H1 (cell line): ENCODE measurements around the gene MIF4GD. TPM values are rescaled to one million over a fixed set of nuclear protein-coding genes. Genes with fewer than 3 reads are reported as not detected.
A peak's percentile ranks its signal among the peaks of the same experiment; 100 is the strongest.

Experiments
- CTCF ChIA-PET: fragments of 300-600 bp; sonication (Branson Sonifier 250); formaldehyde crosslinking; loops from one replicate; lab custom pipeline; 2021; ENCODE audit not compliant: partially characterized antibody; lab: Charles Lee
- POLR2A ChIA-PET: fragments of 300-600 bp; sonication (Branson Sonifier 250); formaldehyde crosslinking; loops from one replicate; lab custom pipeline; 2021; ENCODE audit warnings: inconsistent platforms; ENCODE audit not compliant: partially characterized antibody; lab: Charles Lee
- DNase-seq, 2 experiments: peaks; one replicate each; pipeline versions ENCODE4 v3.0.0 to v3.0.0-alpha.2; 2010 to 2022; ENCODE audit warnings: low spot score in 2 of 2, low read depth in 1 of 2, mixed read lengths in 1 of 2
- FAIRE-seq: peaks from 2 replicates; lab custom pipeline; 2011; peaks lifted over from hg19 to GRCh38; lab: Jason Lieb, UNC
- H2AFZ ChIP-seq: 2 replicates; pipeline ENCODE4 v1.8.1; 2012; ENCODE audit warnings: low read length, inconsistent platforms
- H2AK5ac ChIP-seq: 2 replicates; pipeline ENCODE4 v1.6.1; 2013; ENCODE audit warnings: low read depth, low read length
- H2BK120ac ChIP-seq: replicated peaks from 2 replicates; pipeline ENCODE3; 2013; ENCODE audit warnings: low read depth, low read length, inconsistent platforms
- H2BK12ac ChIP-seq: 2 replicates; pipeline ENCODE4 v1.6.1; 2013; ENCODE audit warnings: low read depth, low read length
- H2BK15ac ChIP-seq: 2 replicates; pipeline ENCODE4 v1.6.1; 2013; ENCODE audit warnings: low read length
- H2BK20ac ChIP-seq: 2 replicates; pipeline ENCODE4 v1.6.1; 2013; ENCODE audit warnings: low read length
- H2BK5ac ChIP-seq: 2 replicates; pipeline ENCODE4 v1.6.1; 2013; ENCODE audit warnings: low read depth, low read length
- H3K14ac ChIP-seq: 2 replicates; pipeline ENCODE4 v1.6.1; 2013; ENCODE audit warnings: inconsistent platforms; ENCODE audit not compliant: insufficient read length
- H3K18ac ChIP-seq: 2 replicates; pipeline ENCODE4 v1.6.1; 2013; ENCODE audit warnings: low read length; ENCODE audit errors: extremely low read depth
- H3K23ac ChIP-seq: 2 replicates; pipeline ENCODE4 v1.6.1; 2013; ENCODE audit warnings: inconsistent platforms; ENCODE audit not compliant: insufficient read length
- H3K23me2 ChIP-seq: 2 replicates; pipeline ENCODE4 v1.6.1; 2013; ENCODE audit warnings: low read depth, low read length
- H3K27ac ChIP-seq: 2 replicates; pipeline ENCODE4 v1.6.1; 2011; ENCODE audit warnings: low read depth, low read length, inconsistent platforms
- H3K27me3 ChIP-seq, 4 experiments: replicated peaks in 1 of 4; 1 replicate in 1 of 4; 2 replicates in 3 of 4; pipeline versions ENCODE4 v1.6.1 to v1.8.1; 2011 to 2013; ENCODE audit warnings: low read length in 3 of 4, mild to moderate bottlenecking in 3 of 4, inconsistent platforms in 2 of 4, mixed read lengths in 2 of 4, moderate library complexity in 1 of 4; ENCODE audit not compliant: control insufficient read depth in 3 of 4, insufficient read depth in 3 of 4; ENCODE audit errors: extremely low read depth in 1 of 4
- H3K36me3 ChIP-seq, 4 experiments: 2 replicates each; pipeline versions ENCODE4 v1.6.1 to v1.8.1; 2011 to 2013; ENCODE audit warnings: mild to moderate bottlenecking in 4 of 4, low read length in 3 of 4, moderate library complexity in 2 of 4, control low read depth in 1 of 4, inconsistent platforms in 1 of 4; ENCODE audit not compliant: insufficient read depth in 4 of 4, control insufficient read depth in 2 of 4
- H3K4ac ChIP-seq: replicated peaks from 2 replicates; pipeline ENCODE3; 2013; ENCODE audit warnings: low read length, low read depth, mixed read lengths, inconsistent platforms; ENCODE audit not compliant: insufficient read length
- H3K4me1 ChIP-seq, 4 experiments: replicated peaks in 1 of 4; 1 replicate in 1 of 4; 2 replicates in 3 of 4; pipeline versions ENCODE4 v1.6.1 to v1.8.1; 2011 to 2013; ENCODE audit warnings: low read length in 3 of 4, inconsistent platforms in 2 of 4, mixed read lengths in 1 of 4; ENCODE audit not compliant: insufficient read depth in 4 of 4, control insufficient read depth in 3 of 4
- H3K4me2 ChIP-seq, 2 experiments: 2 replicates each; pipeline versions ENCODE4 v1.6.1 to v1.8.1; 2011 to 2013; ENCODE audit warnings: low read depth in 2 of 2, low read length in 2 of 2, control low read depth in 1 of 2, inconsistent platforms in 1 of 2, mild to moderate bottlenecking in 1 of 2; ENCODE audit not compliant: insufficient read depth in 1 of 2
- H3K4me3 ChIP-seq, 4 experiments: fragments of 200-600, 300-600 bp in 1 of 4; sonication (generic), shearing (Covaris generic), sonication (Bioruptor Twin) in 1 of 4; 2 replicates each; pipeline versions ENCODE4 v1.5.1 to v1.8.1; 2011 to 2016; ENCODE audit warnings: low read length in 4 of 4, low read depth in 3 of 4, control low read depth in 2 of 4, inconsistent platforms in 2 of 4, mild to moderate bottlenecking in 2 of 4, mixed read lengths in 1 of 4, moderate library complexity in 1 of 4; ENCODE audit not compliant: insufficient read depth in 2 of 4; ENCODE audit errors: extremely low read depth in 1 of 4
- H3K56ac ChIP-seq: replicated peaks from 2 replicates; pipeline ENCODE3; 2013; ENCODE audit warnings: low read depth, mild to moderate bottlenecking, mixed read lengths, low read length, inconsistent platforms; ENCODE audit not compliant: insufficient read length
- H3K79me1 ChIP-seq: 2 replicates; pipeline ENCODE4 v1.6.1; 2013; ENCODE audit warnings: low read depth, low read length, control low read depth
- H3K79me2 ChIP-seq, 2 experiments: 2 replicates each; pipeline versions ENCODE4 v1.6.1 to v1.8.1; 2012 to 2013; ENCODE audit warnings: low read length in 2 of 2, mild to moderate bottlenecking in 2 of 2, inconsistent platforms in 1 of 2; ENCODE audit not compliant: insufficient read depth in 2 of 2, control insufficient read depth in 1 of 2
- H3K9ac ChIP-seq, 4 experiments: replicated peaks in 1 of 4; 1 replicate in 1 of 4; 2 replicates in 3 of 4; pipeline versions ENCODE4 v1.6.1 to v1.8.1; 2011 to 2013; ENCODE audit warnings: low read depth in 3 of 4, low read length in 3 of 4, control low read depth in 2 of 4, mild to moderate bottlenecking in 2 of 4, moderate library complexity in 2 of 4, inconsistent platforms in 1 of 4; ENCODE audit errors: extremely low read depth in 1 of 4
- H3K9me3 ChIP-seq, 2 experiments: 2 replicates each; pipeline versions ENCODE4 v1.6.1 to v1.8.1; 2012 to 2013; ENCODE audit warnings: mild to moderate bottlenecking in 2 of 2, moderate library complexity in 2 of 2, control low read depth in 1 of 2, inconsistent platforms in 1 of 2, low read depth in 1 of 2, low read length in 1 of 2, mixed read lengths in 1 of 2; ENCODE audit not compliant: insufficient read depth in 2 of 2
- H4K20me1 ChIP-seq, 2 experiments: replicated peaks in 1 of 2; 2 replicates each; pipeline versions ENCODE3 to v1.8.1; 2011 to 2013; ENCODE audit warnings: inconsistent platforms in 2 of 2, low read length in 2 of 2, mild to moderate bottlenecking in 1 of 2; ENCODE audit not compliant: insufficient read depth in 2 of 2, control insufficient read depth in 1 of 2
- H4K5ac ChIP-seq: 2 replicates; pipeline ENCODE4 v1.6.1; 2013; ENCODE audit warnings: low read length, low read depth, mixed read lengths, inconsistent platforms; ENCODE audit not compliant: insufficient read length
- H4K8ac ChIP-seq: 2 replicates; pipeline ENCODE4 v1.8.0; 2013; ENCODE audit warnings: mild to moderate bottlenecking, moderate library complexity, low read length, inconsistent platforms; ENCODE audit not compliant: insufficient read depth; ENCODE audit errors: extremely low read depth
- H4K91ac ChIP-seq: replicated peaks from 2 replicates; pipeline ENCODE3; 2013; ENCODE audit warnings: low read length, mixed read lengths, inconsistent platforms; ENCODE audit not compliant: insufficient read length
- CREB1 ChIP-seq: IDR thresholded peaks from 2 replicates; pipeline ENCODE4 v1.6.1; 2012; ENCODE audit warnings: inconsistent platforms
- EP300 ChIP-seq, 2 experiments: IDR thresholded peaks; 1 replicate in 1 of 2; 2 replicates in 1 of 2; pipeline ENCODE4 v1.6.1; 2011 to 2012; ENCODE audit warnings: low read depth in 2 of 2, low read length in 2 of 2, mild to moderate bottlenecking in 2 of 2, borderline replicate concordance in 1 of 2, inconsistent platforms in 1 of 2, moderate library complexity in 1 of 2
- KDM1A ChIP-seq: fragments of 200-600, 300-600 bp; sonication (generic); IDR thresholded peaks from 2 replicates; pipeline ENCODE4 v1.7.1; 2016; ENCODE audit warnings: mild to moderate bottlenecking, low read length, borderline replicate concordance
- POLR2AphosphoS5 ChIP-seq: IDR thresholded peaks from 2 replicates; pipeline ENCODE4 v1.6.1; 2011; ENCODE audit warnings: low read depth, low read length
- RXRA ChIP-seq: IDR thresholded peaks from 2 replicates; pipeline ENCODE4 v1.6.1; 2011; ENCODE audit warnings: low read depth, mild to moderate bottlenecking, low read length, moderate library complexity; ENCODE audit not compliant: insufficient read depth
- SIN3A ChIP-seq, 2 experiments: IDR thresholded peaks in 1 of 2; conservative IDR thresholded peaks in 1 of 2; 2 replicates each; pipeline ENCODE4 v1.6.1; 2011 to 2012; ENCODE audit warnings: low read length in 2 of 2, improper control_type of control experiment in 1 of 2, low read depth in 1 of 2, mild to moderate bottlenecking in 1 of 2
- SP1 ChIP-seq: IDR thresholded peaks from 2 replicates; pipeline ENCODE4 v1.6.1; 2011; ENCODE audit warnings: low read depth, low read length
- TAF7 ChIP-seq: optimal IDR thresholded peaks from 2 replicates; pipeline ENCODE3; 2011; ENCODE audit warnings: low read depth, mild to moderate bottlenecking, inconsistent platforms, low read length, moderate library complexity, borderline replicate concordance
- WGBS, 2 experiments: shearing (Covaris generic) in 1 of 2; methylation state at CpG; one replicate each; pipeline versions ENCODE4 v1.1.6 to v1.1.7; 2013 to 2015; ENCODE audit warnings: low lambda C conversion rate in 2 of 2, mixed read lengths in 2 of 2, inconsistent platforms in 1 of 2, low coverage in 1 of 2, missing lambda C conversion rate in 1 of 2; ENCODE audit not compliant: insufficient replicate concordance in 2 of 2, insufficient coverage in 1 of 2, insufficient read length in 1 of 2; ENCODE audit errors: extremely low coverage in 1 of 2, missing lambda C conversion rate in 1 of 2; 5-methylcytosine and 5-hydroxymethylcytosine counted together
- polyA plus RNA-seq, 7 experiments: library from polyadenylated mRNA; depleted of rRNA in 3 of 7; stranded (reverse) in 5 of 7; unstranded in 2 of 7; fragments of >200 nt in 5 of 7; fragments of 200-250 nt in 2 of 7; gene quantifications; 1 replicate in 5 of 7; 2 replicates in 1 of 7; 4 replicates in 1 of 7; pipeline versions ENCODE4 v1.2.1 to v1.2.3, GENCODE V29; 2011 to 2013; ENCODE audit warnings: missing spikeins in 2 of 7, mixed read lengths in 2 of 7
- total RNA-seq: library from RNA; stranded (reverse); fragmentation: NEBNext Ultra II Directional; extraction: Animal tissue kit (Norgen Biotek cat#: 25700); gene quantifications from 2 replicates; pipeline ENCODE4 v1.2.1, GENCODE V29; 2021
- TF ChIP-seq, protein P1 (sequence below): IDR thresholded peaks from 2 replicates; pipeline ENCODE4 v1.6.1; 2011; ENCODE audit warnings: low read depth, mild to moderate bottlenecking, low read length; ENCODE audit not compliant: insufficient read depth

The MIF4GD gene
- total and polyA plus RNA-seq, 2 of the 8 experiments (the other 6 are each of a cell fraction or from before 2014, with no cell fraction given): 16.1 to 51.1 TPM

- Histone ChIP-seq H3K23me2 (no peaks in the 10 kb centered on the region), H3K23ac (no peak overlapping the region), H3K27me3 (no peaks in the 10 kb centered on the region), H3K9ac (no peak overlapping the region), H3K14ac (no peak overlapping the region), H3K4ac (no peak overlapping the region), H3K36me3 (peaks cover 28 to 69% (median 62%) of the 10 kb centered on the region in 4 experiments), H2BK120ac (no peak overlapping the region), H3K4me1 (peaks cover 0 to 4% (median 0%) of the 10 kb centered on the region in 4 experiments; a peak in 3 of 7 replicates), H4K91ac (peak overlapping the region; percentile 5), H3K9me3 (no peaks in the 10 kb centered on the region), H3K18ac (no peak overlapping the region), H3K79me2 (no peaks in the 10 kb centered on the region), H3K79me1 (no peaks in the 10 kb centered on the region), H2AK5ac (no peak overlapping the region), H3K56ac (no peak overlapping the region), H2BK12ac (0 out of 2 replicates have a peak overlapping the region, but pooled peaks have one; percentile 17), H4K8ac (peak overlapping the region; percentile 76), H4K20me1 (peaks cover 14 to 29% of the 10 kb centered on the region in 2 experiments), H4K5ac (no peak overlapping the region), H3K4me2 (peak overlapping the region in 1 of 2 experiments; percentile 18; a peak in 1 of 4 replicates), H2BK15ac (no peak overlapping the region), H2BK5ac (peak overlapping the region; percentile 44; the same call in 1 of the 2 replicates), H2AFZ (no peak overlapping the region), H3K27ac (no peak overlapping the region; the same call in 1 of the 2 replicates), H3K4me3 (no peak overlapping the region), H2BK20ac (no peak overlapping the region)
- DNase-seq (peak in 1 of 2 experiments; percentile 91), FAIRE-seq (no peak)
- ChIA-PET CTCF (interaction anchor here (0.6 to 16.5 kb wide), 69 partner anchors 9 to 498 kb away, joined by 3 to 369 read pairs (median 5); partner anchors contain the start of genes GGA3, GRB2, MIF4GD and MRPS7), POLR2A (interaction anchor here (0.5 to 6.3 kb wide), 21 partner anchors 9 to 258 kb away, joined by 3 to 53 read pairs (median 4); partner anchors contain the start of genes ARMC7, GGA3, MIF4GD and MRPS7)
- WGBS, 2 experiments: 63% methylated on average over 23 of the region's 23 CpGs; no CpG with 5 or more reads in 1 of the 2 experiments
- TF ChIP-seq SP1: no peak
- peak; percentile 50 for TF ChIP-seq CREB1
- 0 out of 2 replicates have a peak, but pooled peaks have one; percentile 11 for TF ChIP-seq KDM1A
- TF ChIP-seq RXRA: no peak
- 0 out of 3 replicates have a peak, but pooled peaks of 1 of the 2 experiments have one; percentile 26 for TF ChIP-seq EP300 (IDR thresholded peaks at IDR 0.05; ENCODE audit: borderline replicate concordance in 1 of 2, low read depth in 2 of 2, low read length in 2 of 2)
- peak; percentile 85 for TF ChIP-seq TAF7
- TF ChIP-seq, protein P1, sequence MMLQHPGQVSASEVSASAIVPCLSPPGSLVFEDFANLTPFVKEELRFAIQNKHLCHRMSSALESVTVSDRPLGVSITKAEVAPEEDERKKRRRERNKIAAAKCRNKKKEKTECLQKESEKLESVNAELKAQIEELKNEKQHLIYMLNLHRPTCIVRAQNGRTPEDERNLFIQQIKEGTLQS: 0 out of 2 replicates have a peak, but pooled peaks have one; percentile 61
- no peak; the same call in 1 of the 2 replicates for TF ChIP-seq POLR2AphosphoS5
- peak in 1 of 2 experiments; percentile 50; a peak in 1 of 4 replicates for TF ChIP-seq SIN3A (conservative IDR thresholded peaks at IDR 0.05 in 1 of 2, IDR thresholded peaks at IDR 0.05 in 1 of 2; ENCODE audit: low read depth in 1 of 2, low read length in 2 of 2)
Measured at GRCh38 chr17:75240394-75241142, 30.5 kb downstream of the MIF4GD start.
